ENCODE data around the gene FRS3. TPM values are rescaled to one million over a fixed set of nuclear protein-coding genes. Genes with fewer than 3 reads are reported as not detected.

The FRS3 gene
- total and polyA plus RNA-seq, 2 of the 13 experiments (the other 11 are each of a cell fraction or from before 2014, with no cell fraction given) = 3.0 to 7.4 TPM

DNA sequence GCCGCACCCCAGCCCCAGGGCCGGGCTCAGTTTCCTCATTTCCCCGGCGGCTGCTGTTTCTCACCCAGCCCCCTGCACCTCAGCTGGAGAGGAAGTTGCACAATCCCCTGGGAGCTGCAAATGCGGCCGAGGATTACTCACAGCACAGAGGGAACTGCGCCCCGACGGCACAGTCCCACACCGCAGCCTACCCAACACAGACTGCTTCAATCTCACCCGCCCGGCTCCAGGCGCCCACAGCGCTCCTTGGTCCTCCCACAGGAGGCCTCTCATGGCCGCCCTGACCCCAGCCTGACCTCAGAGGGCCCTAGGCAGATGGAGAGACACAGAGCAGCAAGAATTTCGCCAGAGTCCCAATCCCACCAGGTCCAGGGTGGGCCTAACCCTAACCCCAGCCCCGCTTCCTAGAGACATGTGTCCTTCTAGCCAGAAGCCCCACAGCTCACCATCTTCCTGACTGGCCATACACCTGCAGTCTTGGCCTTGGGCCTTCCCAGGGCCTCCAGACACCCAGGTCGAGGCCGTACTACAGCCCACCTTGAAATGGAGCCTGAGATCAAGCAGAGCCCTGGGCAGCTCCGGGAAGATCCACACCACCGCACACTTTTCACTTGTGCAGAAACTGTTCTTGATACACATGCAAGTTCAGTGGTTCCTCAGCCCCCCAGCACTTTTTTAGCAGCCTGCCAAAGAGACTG, 56.0 kb downstream of the FRS3 start (continued):
- TF ChIP-seq ARID4A (CRISPR knock-in tag; IDR thresholded peaks at IDR 0.05; ENCODE audit: borderline replicate concordance) (peak; percentile 60; the same call in 1 of the 2 replicates), ZNF292 (CRISPR knock-in tag; IDR thresholded peaks at IDR 0.05; ENCODE audit: borderline replicate concordance, low read depth) (peak; percentile 97), SAP130 (CRISPR knock-in tag; IDR thresholded peaks at IDR 0.05; ENCODE audit: low read depth) (peak; percentile 83), EED (CRISPR knock-in tag; IDR thresholded peaks at IDR 0.05) (no peak), ATF5 (CRISPR knock-in tag; IDR thresholded peaks at IDR 0.05; ENCODE audit: low read depth) (no peak), ZFP1 (CRISPR knock-in tag; IDR thresholded peaks at IDR 0.05) (no peak), ELF3 (CRISPR knock-in tag; IDR thresholded peaks at IDR 0.05) (peak; percentile 84), SNAPC4 (CRISPR knock-in tag; IDR thresholded peaks at IDR 0.05) (peak; percentile 81; the same call in 1 of the 2 replicates), HNRNPUL1 (IDR thresholded peaks at IDR 0.05; ENCODE audit: low read depth, low read length) (no peak), CBX1 (IDR thresholded peaks at IDR 0.05; ENCODE audit: low read depth) (peak; percentile 27), RFXANK (CRISPR knock-in tag; IDR thresholded peaks at IDR 0.05) (no peak)
- TF ChIP-seq, protein P1, sequence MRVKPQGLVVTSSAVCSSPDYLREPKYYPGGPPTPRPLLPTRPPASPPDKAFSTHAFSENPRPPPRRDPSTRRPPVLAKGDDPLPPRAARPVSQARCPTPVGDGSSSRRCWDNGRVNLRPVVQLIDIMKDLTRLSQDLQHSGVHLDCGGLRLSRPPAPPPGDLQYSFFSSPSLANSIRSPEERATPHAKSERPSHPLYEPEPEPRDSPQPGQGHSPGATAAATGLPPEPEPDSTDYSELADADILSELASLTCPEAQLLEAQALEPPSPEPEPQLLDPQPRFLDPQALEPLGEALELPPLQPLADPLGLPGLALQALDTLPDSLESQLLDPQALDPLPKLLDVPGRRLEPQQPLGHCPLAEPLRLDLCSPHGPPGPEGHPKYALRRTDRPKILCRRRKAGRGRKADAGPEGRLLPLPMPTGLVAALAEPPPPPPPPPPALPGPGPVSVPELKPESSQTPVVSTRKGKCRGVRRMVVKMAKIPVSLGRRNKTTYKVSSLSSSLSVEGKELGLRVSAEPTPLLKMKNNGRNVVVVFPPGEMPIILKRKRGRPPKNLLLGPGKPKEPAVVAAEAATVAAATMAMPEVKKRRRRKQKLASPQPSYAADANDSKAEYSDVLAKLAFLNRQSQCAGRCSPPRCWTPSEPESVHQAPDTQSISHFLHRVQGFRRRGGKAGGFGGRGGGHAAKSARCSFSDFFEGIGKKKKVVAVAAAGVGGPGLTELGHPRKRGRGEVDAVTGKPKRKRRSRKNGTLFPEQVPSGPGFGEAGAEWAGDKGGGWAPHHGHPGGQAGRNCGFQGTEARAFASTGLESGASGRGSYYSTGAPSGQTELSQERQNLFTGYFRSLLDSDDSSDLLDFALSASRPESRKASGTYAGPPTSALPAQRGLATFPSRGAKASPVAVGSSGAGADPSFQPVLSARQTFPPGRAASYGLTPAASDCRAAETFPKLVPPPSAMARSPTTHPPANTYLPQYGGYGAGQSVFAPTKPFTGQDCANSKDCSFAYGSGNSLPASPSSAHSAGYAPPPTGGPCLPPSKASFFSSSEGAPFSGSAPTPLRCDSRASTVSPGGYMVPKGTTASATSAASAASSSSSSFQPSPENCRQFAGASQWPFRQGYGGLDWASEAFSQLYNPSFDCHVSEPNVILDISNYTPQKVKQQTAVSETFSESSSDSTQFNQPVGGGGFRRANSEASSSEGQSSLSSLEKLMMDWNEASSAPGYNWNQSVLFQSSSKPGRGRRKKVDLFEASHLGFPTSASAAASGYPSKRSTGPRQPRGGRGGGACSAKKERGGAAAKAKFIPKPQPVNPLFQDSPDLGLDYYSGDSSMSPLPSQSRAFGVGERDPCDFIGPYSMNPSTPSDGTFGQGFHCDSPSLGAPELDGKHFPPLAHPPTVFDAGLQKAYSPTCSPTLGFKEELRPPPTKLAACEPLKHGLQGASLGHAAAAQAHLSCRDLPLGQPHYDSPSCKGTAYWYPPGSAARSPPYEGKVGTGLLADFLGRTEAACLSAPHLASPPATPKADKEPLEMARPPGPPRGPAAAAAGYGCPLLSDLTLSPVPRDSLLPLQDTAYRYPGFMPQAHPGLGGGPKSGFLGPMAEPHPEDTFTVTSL (CRISPR knock-in tag; IDR thresholded peaks at IDR 0.05; ENCODE audit: borderline replicate concordance) = no peak
